A549 treated with AZD9567 at 1 μM for 4 hours (cell line): ENCODE measurements around the gene L3MBTL1. TPM values are rescaled to one million over a fixed set of nuclear protein-coding genes. Genes with fewer than 3 reads are reported as not detected.

Experiments used
- total RNA-seq: library from RNA; stranded (reverse); fragments of 200-300 nt; extraction: Qiagen RNA extraction; gene quantifications from 5 replicates; pipeline ENCODE4 v1.2.3, GENCODE V29; 2022; ENCODE audit not compliant: insufficient read depth

The L3MBTL1 gene
- 1.0 to 2.2 TPM (median 1.7 TPM) in 5 replicates for total RNA-seq

DNA sequence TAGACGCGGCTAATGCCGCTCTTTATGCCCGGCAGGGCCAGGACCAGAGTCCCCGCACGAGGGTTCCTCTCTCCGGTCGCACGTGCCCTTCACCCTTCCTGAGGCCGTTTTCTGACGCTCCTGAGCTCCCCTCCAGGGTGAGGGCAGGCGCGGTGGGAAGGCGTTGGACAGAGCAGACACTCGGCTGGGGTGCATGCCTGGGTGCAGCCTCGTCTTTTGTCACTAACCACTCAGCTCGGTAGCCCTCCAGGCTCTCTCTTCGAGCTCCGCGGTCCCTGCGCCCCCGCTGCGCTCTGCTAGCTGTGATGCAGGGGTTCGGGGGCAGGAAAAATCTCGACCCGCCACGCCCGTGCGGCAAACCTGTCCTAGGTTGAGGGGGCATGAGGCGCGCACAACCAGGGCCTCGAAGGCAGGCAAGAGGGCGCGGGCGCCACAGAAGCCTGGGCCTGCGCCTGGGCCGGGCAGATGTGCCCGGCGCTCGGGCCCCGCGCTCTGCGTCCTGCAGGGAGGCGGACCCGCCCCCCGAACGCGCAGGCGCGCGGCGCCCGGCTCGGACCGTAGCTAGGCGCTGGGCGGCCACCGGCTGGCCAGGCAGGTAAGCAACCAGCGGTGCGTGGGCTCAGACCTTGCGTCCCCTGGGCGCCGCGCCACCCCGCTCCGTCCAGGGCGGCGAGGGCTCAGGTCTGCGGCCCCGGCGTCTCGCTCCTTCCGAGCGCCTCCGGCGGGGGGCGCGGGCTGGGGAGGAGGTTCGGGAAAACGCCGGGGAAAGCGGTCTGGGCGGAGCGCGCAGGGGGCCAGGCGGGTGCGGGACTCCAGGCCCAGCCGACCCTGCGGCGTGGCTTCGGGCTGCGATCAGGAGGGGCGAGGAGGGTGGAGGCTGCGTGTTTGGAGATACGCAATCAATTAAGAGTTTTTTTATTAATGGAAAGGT, at the start of gene L3MBTL1:
Gene L3MBTL1, plus strand, starts transcription at position 548 of the 931 bp plus-strand sequence. CDS start 5,807 bp downstream, outside the sequence.

DNA sequence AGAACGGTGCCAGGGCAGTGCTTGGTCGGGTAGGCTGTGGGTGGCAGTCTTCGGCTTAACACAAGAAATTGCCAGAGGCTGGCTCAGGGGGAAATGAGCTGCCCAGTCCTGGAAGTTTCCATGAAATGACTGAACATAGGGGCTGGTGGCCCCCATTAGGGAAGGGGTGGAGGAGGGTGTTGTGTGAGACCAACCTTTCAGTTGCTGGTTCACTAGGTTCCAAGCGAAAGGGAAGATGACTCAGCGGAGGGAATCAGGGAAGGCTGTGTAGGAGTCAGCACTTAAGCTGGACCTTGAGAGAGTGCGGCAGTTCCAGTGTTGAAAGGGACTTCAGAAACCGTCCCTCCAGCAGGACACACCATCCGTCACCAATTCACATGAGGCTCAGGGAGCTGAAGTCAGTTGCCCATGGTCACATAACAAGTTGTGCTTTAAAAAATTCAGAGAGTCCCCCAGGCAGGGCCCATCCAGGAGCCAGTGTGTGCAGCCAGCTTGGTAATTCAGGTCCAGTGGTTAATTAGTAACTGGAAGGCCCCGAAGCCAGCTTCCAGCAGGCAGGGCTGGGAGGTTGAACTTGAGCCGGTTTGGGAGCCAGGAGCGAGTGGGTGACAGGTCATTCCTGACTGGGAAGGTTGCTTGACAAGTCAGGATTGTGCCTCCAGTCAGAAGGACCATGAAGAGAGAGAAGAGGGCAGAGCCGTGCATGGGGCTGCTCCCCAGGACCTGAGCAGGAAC, 51.1 kb downstream of the L3MBTL1 start, which contains the start of gene SGK2:
Gene SGK2, plus strand, starts transcription at position 616 of the 735 bp plus-strand sequence. CDS start 7,469 bp downstream, outside the sequence.

DNA sequence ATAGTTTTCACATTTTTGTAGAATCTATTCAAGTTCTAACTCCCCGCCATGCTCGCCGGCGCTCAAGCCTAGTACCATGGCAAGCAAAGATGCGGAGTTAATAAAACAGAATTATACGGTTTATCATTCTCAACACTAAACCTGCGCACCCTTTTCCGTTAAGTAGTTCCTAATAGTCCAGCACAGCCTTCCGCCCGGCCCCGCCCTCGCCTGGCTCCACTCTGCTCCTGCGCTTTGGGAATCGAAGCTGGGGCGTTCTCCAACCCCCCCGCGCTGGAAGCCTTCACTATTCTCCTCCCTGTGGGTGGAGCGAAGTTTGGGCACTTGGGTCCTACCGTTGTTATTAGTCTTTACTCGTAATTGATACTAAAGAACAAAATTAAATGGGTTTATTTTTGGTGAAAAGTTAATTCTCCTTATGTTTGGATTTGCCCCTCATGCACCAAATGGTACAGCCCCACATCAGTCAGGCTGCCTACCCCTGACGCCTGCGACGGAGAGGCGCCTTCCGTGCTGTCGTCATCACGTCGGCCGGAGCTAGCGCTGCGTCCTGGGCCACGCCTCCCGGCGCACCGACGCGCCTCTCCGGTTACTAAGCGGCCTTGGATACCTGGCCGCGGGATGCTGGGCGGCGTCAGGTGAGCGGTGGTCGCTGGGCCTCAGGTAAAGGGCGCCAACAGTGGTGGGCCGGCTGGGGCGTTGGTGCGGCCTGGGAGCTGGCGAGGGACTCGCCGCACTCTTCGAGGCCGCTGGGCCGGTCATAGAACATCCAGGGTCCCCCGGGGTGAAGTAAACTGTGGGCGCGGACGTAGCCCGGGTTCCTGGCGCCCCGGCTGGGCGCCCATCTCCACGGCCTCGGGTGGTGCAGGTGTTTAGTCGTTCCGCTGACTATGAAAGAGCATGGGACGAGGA, 83.2 kb downstream of the L3MBTL1 start, which contains the start of gene IFT52:
Gene IFT52, plus strand, starts transcription at position 546 of the 912 bp plus-strand sequence. CDS start 3,762 bp downstream, outside the sequence.

Other genes with a start within 250 kb of the L3MBTL1 start
- gene SRSF6, start 49.8 kb upstream of the L3MBTL1 start, total RNA-seq: 124 to 147 TPM (median 127 TPM) in 5 replicates
- gene SGK2, start 51.3 kb downstream of the L3MBTL1 start, total RNA-seq: 4.8 to 21.7 TPM (median 6.1 TPM) in 5 replicates
- 28.9 to 36.8 TPM (median 31.5 TPM) in 5 replicates for gene IFT52, start 83.2 kb downstream of the L3MBTL1 start, total RNA-seq
- 70.2 to 83.8 TPM (median 78.3 TPM) in 5 replicates for gene MYBL2, start 159.4 kb downstream of the L3MBTL1 start, total RNA-seq
- gene GTSF1L, start 219.3 kb downstream of the L3MBTL1 start, total RNA-seq: not detected in 5 replicates